BLaER1 (cell line): ENCODE data around the gene UFSP2.

Experiments used
- H3K27ac ChIP-seq: shearing (Covaris generic); formaldehyde crosslinking; 2 replicates; pipeline ENCODE4 v1.8.1; 2022
- H3K27me3 ChIP-seq: shearing (Covaris generic); formaldehyde crosslinking; 2 replicates; pipeline ENCODE4 v1.8.1; 2022
- H3K36me3 ChIP-seq: shearing (Covaris generic); formaldehyde crosslinking; 2 replicates; pipeline ENCODE4 v1.8.1; 2022
- H3K4me1 ChIP-seq: shearing (Covaris generic); formaldehyde crosslinking; 2 replicates; pipeline ENCODE4 v1.8.1; 2022
- H3K4me2 ChIP-seq: shearing (Covaris generic); formaldehyde crosslinking; 2 replicates; pipeline ENCODE4 v1.8.1; 2022
- H3K4me3 ChIP-seq: shearing (Covaris generic); formaldehyde crosslinking; 2 replicates; pipeline ENCODE4 v1.8.1; 2022
- H3K9ac ChIP-seq: shearing (Covaris generic); formaldehyde crosslinking; 2 replicates; pipeline ENCODE4 v1.8.1; 2022
- H3K9me3 ChIP-seq: shearing (Covaris generic); formaldehyde crosslinking; 2 replicates; pipeline ENCODE4 v1.8.1; 2022
- H4K20me1 ChIP-seq: shearing (Covaris generic); formaldehyde crosslinking; 2 replicates; pipeline ENCODE4 v1.8.1; 2022
- Cebpa-rat ChIP-seq: shearing (Covaris generic); IDR thresholded peaks from 2 replicates; pipeline ENCODE4 v1.8.1; 2022

The UFSP2 gene

GRCh38 chr4:185435466-185435865 is 9.7 kb upstream of the UFSP2 start:
- no peaks in the 10 kb centered on the region for H3K4me1 ChIP-seq
- no peak overlapping the region for H3K4me3 ChIP-seq
- TF ChIP-seq Cebpa-rat, result no peak
- H4K20me1 ChIP-seq, result no peaks in the 10 kb centered on the region
- H3K9me3 ChIP-seq, result no peaks in the 10 kb centered on the region
- H3K27ac ChIP-seq, result no peak overlapping the region
- H3K9ac ChIP-seq, result no peak overlapping the region
- H3K4me2 ChIP-seq, result no peak overlapping the region
- H3K36me3 ChIP-seq, result no peaks in the 10 kb centered on the region
- H3K27me3 ChIP-seq, result no peaks in the 10 kb centered on the region

GRCh38 chr4:185429660-185430059 is 3.9 kb upstream of the UFSP2 start:
- H4K20me1 ChIP-seq, result no peaks in the 10 kb centered on the region
- H3K4me1 ChIP-seq, result peaks cover 15% of the 10 kb centered on the region
- no peaks in the 10 kb centered on the region for H3K36me3 ChIP-seq
- H3K27ac ChIP-seq, result no peak overlapping the region
- no peaks in the 10 kb centered on the region for H3K9me3 ChIP-seq
- no peak overlapping the region for H3K4me3 ChIP-seq
- no peak overlapping the region for H3K4me2 ChIP-seq
- TF ChIP-seq Cebpa-rat, result no peak
- no peak overlapping the region for H3K9ac ChIP-seq
- no peaks in the 10 kb centered on the region for H3K27me3 ChIP-seq

- H3K4me2 ChIP-seq, result peak overlapping the region; percentile 96; the same call in 1 of the 2 replicates
These were observed 1.4 kb upstream of the UFSP2 start for GRCh38 chr4:185426960-185427688.

GRCh38 chr4:185424905-185425646 is 688 bp downstream of the UFSP2 start:
- H3K4me3 ChIP-seq, result peak overlapping the region; percentile 77
- no peaks in the 10 kb centered on the region for H3K9me3 ChIP-seq
- no peaks in the 10 kb centered on the region for H4K20me1 ChIP-seq
- peaks cover 14% of the 10 kb centered on the region for H3K36me3 ChIP-seq
- TF ChIP-seq Cebpa-rat, result no peak
- H3K9ac ChIP-seq, result peak overlapping the region; percentile 99
- H3K27me3 ChIP-seq, result no peaks in the 10 kb centered on the region
- peaks cover 24% of the 10 kb centered on the region for H3K4me1 ChIP-seq
- peak overlapping the region; percentile 96 for H3K4me2 ChIP-seq
- peak overlapping the region; percentile 99 for H3K27ac ChIP-seq

More at GRCh38 chr4:185426960-185427688, 1.4 kb upstream of the UFSP2 start:
- Histone ChIP-seq H3K27ac (no peak overlapping the region), H3K9me3 (no peaks in the 10 kb centered on the region), H3K4me3 (no peak overlapping the region), H3K9ac (no peak overlapping the region), H3K27me3 (no peaks in the 10 kb centered on the region), H3K4me1 (peaks cover 24% of the 10 kb centered on the region), H4K20me1 (no peaks in the 10 kb centered on the region), H3K36me3 (peaks cover 1% of the 10 kb centered on the region)
- TF ChIP-seq Cebpa-rat, result no peak

- Histone ChIP-seq H3K9me3 (no peaks in the 10 kb centered on the region), H3K27ac (no peak overlapping the region), H3K36me3 (peaks cover 30% of the 10 kb centered on the region), H3K4me3 (no peak overlapping the region), H3K9ac (no peak overlapping the region), H3K4me2 (no peak overlapping the region), H4K20me1 (no peaks in the 10 kb centered on the region), H3K27me3 (no peaks in the 10 kb centered on the region), H3K4me1 (peaks cover 19% of the 10 kb centered on the region)
- TF ChIP-seq Cebpa-rat, result no peak
These were observed 4.2 kb downstream of the UFSP2 start for GRCh38 chr4:185421366-185422124.

GRCh38 chr4:185416955-185417354 is 8.8 kb downstream of the UFSP2 start:
- no peak overlapping the region for H3K4me2 ChIP-seq
- H3K9ac ChIP-seq, result no peak overlapping the region
- no peak for TF ChIP-seq Cebpa-rat
- no peaks in the 10 kb centered on the region for H3K9me3 ChIP-seq
- H3K4me3 ChIP-seq, result no peak overlapping the region
- no peaks in the 10 kb centered on the region; the same call in 1 of the 2 replicates for H3K4me1 ChIP-seq
- H4K20me1 ChIP-seq, result no peaks in the 10 kb centered on the region
- peaks cover 54% of the 10 kb centered on the region for H3K36me3 ChIP-seq
- H3K27ac ChIP-seq, result no peak overlapping the region
- no peaks in the 10 kb centered on the region for H3K27me3 ChIP-seq

- Histone ChIP-seq H3K27me3 (no peaks in the 10 kb centered on the region), H3K36me3 (peaks cover 57% of the 10 kb centered on the region), H4K20me1 (no peaks in the 10 kb centered on the region), H3K4me2 (no peak overlapping the region), H3K9ac (no peak overlapping the region), H3K27ac (no peak overlapping the region), H3K9me3 (no peaks in the 10 kb centered on the region), H3K4me1 (no peaks in the 10 kb centered on the region), H3K4me3 (no peak overlapping the region)
- no peak for TF ChIP-seq Cebpa-rat
These were observed 13.4 kb downstream of the UFSP2 start for GRCh38 chr4:185412412-185412811.

GRCh38 chr4:185411849-185412248 is 13.9 kb downstream of the UFSP2 start:
- H3K4me3 ChIP-seq, result no peak overlapping the region
- no peaks in the 10 kb centered on the region for H4K20me1 ChIP-seq
- H3K9ac ChIP-seq, result no peak overlapping the region
- H3K36me3 ChIP-seq, result peaks cover 52% of the 10 kb centered on the region
- TF ChIP-seq Cebpa-rat, result no peak
- no peak overlapping the region for H3K4me2 ChIP-seq
- no peaks in the 10 kb centered on the region for H3K4me1 ChIP-seq
- no peak overlapping the region for H3K27ac ChIP-seq
- H3K9me3 ChIP-seq, result no peaks in the 10 kb centered on the region
- H3K27me3 ChIP-seq, result no peaks in the 10 kb centered on the region

GRCh38 chr4:185408432-185408831 is 17.3 kb downstream of the UFSP2 start:
- no peak for TF ChIP-seq Cebpa-rat
- Histone ChIP-seq H3K4me2 (no peak overlapping the region), H3K4me1 (no peaks in the 10 kb centered on the region), H3K27ac (no peak overlapping the region), H3K36me3 (peaks cover 61% of the 10 kb centered on the region), H3K27me3 (no peaks in the 10 kb centered on the region), H4K20me1 (no peaks in the 10 kb centered on the region), H3K9ac (no peak overlapping the region), H3K9me3 (no peaks in the 10 kb centered on the region), H3K4me3 (no peak overlapping the region)
